Measurements from ENCODE around the gene WNT16. TPM values are rescaled to one million over a fixed set of nuclear protein-coding genes. Genes with fewer than 3 reads are reported as not detected.

The WNT16 gene
- total RNA-seq, 2 experiments from 2014 or later = not detected

DNA sequence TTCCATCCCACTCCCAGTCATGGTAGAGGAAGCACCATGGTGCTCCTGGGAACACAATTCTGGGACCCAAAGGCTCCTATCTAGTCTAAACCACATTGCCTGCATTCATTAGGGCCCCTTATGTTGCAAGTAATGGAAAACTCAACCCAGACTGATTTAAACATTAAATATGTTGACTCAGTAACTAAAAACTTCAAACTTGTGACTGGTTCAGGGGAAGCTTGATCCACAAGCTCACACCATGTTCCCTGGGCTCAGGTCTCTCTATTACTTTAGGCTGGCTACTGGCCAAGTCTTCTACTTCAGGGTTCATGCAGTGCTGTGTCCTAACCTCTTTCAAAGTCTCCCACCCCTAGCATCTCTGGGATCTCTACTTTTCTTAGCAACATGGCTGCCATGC lies 13.1 kb downstream of the WNT16 start:
- no peaks in the 10 kb centered on the region for H3K4me1 Mint-ChIP-seq
- CTCF ChIA-PET = interaction anchor here (0.7 kb wide), 2 partner anchors 35 to 535 kb away, joined by 4 to 5 read pairs; no protein-coding TSS in a partner anchor
- no peak overlapping the region for H3K4me3 Mint-ChIP-seq
- peaks cover under 1% of the 10 kb centered on the region for H3K27me3 Mint-ChIP-seq
- POLR2A ChIA-PET = no interaction called here
- DNase-seq = no peak
- H3K36me3 Mint-ChIP-seq (ENCODE audit: low read depth) = peaks cover 32% of the 10 kb centered on the region
- no peaks in the 10 kb centered on the region for H3K9me3 Mint-ChIP-seq
- H3K27ac Mint-ChIP-seq = no peak overlapping the region

DNA sequence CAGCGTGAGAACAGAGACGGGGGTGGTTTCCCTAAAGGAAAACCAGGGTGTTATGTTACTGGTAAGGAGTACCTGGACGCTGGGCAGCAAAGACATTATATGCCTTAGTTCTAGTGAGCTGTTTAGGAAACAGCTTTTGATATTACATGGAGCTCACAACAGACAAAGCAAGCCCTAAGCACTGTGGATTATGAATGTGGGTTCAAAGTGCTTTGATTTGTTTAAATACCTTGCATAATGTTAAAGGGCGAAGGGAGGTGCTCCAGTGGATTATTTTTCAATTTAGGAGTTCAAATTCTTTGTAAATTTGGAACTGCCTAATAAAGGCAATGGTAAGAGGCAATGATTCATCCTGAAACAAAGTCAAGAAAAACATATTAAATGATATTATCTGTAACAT lies 13.8 kb downstream of the WNT16 start:
- H3K27me3 Mint-ChIP-seq = no peaks in the 10 kb centered on the region
- no peaks in the 10 kb centered on the region for H3K9me3 Mint-ChIP-seq
- DNase-seq = no peak
- ChIA-PET CTCF (no interaction called here), POLR2A (no interaction called here)
- H3K36me3 Mint-ChIP-seq (ENCODE audit: low read depth) = peaks cover 38% of the 10 kb centered on the region
- no peaks in the 10 kb centered on the region for H3K4me1 Mint-ChIP-seq
- H3K4me3 Mint-ChIP-seq = no peak overlapping the region
- no peak overlapping the region for H3K27ac Mint-ChIP-seq

DNA sequence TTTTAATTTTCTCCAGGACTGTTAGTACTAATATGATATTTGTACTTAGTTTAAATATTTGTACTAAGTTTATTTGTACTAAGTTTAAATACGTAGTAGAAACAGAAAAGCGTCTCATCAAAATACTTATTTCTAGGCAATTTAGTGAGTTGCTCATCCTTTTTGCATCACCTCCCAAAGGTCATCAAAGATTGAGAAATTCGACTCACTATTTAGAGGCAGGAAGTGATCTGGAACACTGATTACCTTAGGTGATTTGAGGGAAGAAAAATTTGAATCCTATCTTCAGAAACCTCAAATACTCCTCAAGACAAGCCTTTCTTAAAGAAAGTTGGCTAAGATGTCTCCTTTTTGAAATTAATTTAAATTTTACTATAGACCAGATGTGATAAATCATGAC lies 14.5 kb downstream of the WNT16 start:
- no peaks in the 10 kb centered on the region for H3K9me3 Mint-ChIP-seq
- no peak for DNase-seq
- peaks cover 38% of the 10 kb centered on the region for H3K36me3 Mint-ChIP-seq (ENCODE audit: low read depth)
- H3K4me1 Mint-ChIP-seq = no peaks in the 10 kb centered on the region
- CTCF ChIA-PET = no interaction called here
- no peak overlapping the region for H3K4me3 Mint-ChIP-seq
- POLR2A ChIA-PET = no interaction called here
- H3K27ac Mint-ChIP-seq = no peak overlapping the region
- no peaks in the 10 kb centered on the region for H3K27me3 Mint-ChIP-seq

DNA sequence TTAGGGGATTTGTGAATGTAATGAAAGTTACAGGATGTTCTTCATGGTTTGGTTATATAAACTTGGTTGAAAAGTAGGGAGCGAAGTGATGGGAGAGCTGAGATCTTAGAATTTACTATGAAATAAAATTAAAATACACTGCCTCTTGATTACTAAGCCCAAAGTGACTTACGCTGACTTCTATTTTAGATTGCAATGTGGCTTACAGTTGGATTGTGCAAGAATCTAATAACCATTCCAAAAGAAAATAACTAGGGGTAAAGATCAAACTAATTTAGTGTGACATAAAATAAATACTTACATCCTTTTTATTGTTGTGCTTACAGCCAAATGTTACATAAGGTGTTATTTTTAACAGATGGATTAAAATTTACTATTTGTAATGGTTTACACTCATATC lies 15.3 kb downstream of the WNT16 start:
- H3K27me3 Mint-ChIP-seq = no peaks in the 10 kb centered on the region
- H3K4me1 Mint-ChIP-seq = no peaks in the 10 kb centered on the region
- DNase-seq = no peak
- H3K27ac Mint-ChIP-seq = no peak overlapping the region
- POLR2A ChIA-PET = no interaction called here
- H3K36me3 Mint-ChIP-seq (ENCODE audit: low read depth) = peaks cover 38% of the 10 kb centered on the region
- CTCF ChIA-PET = no interaction called here
- H3K4me3 Mint-ChIP-seq = no peak overlapping the region
- H3K9me3 Mint-ChIP-seq = no peaks in the 10 kb centered on the region

DNA sequence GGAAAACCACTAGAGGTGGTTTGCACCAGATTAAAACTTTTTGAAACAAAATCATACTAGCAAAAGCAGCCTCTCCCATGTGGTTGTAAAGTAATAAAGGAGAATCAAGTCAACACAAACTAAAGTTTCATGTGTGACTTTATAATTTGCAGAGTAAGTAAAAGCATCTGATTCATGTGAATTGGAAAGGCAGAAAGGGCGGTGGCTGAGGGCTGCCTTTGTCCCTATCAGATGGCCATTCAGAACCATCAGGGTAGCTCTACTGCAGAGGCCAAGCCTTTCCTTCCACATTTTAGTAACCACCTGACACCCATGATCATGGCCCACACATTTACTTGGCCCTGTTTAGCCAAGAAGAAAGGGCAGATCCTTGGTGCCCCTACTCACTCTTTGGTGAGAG lies 15.7 kb downstream of the WNT16 start:
- DNase-seq = no peak
- ChIA-PET CTCF (no interaction called here), POLR2A (no interaction called here)
- Mint-ChIP-seq H3K36me3 (ENCODE audit: low read depth) (peaks cover 38% of the 10 kb centered on the region), H3K4me3 (no peak overlapping the region), H3K9me3 (no peaks in the 10 kb centered on the region), H3K27me3 (no peaks in the 10 kb centered on the region), H3K4me1 (no peaks in the 10 kb centered on the region), H3K27ac (no peak overlapping the region)

DNA sequence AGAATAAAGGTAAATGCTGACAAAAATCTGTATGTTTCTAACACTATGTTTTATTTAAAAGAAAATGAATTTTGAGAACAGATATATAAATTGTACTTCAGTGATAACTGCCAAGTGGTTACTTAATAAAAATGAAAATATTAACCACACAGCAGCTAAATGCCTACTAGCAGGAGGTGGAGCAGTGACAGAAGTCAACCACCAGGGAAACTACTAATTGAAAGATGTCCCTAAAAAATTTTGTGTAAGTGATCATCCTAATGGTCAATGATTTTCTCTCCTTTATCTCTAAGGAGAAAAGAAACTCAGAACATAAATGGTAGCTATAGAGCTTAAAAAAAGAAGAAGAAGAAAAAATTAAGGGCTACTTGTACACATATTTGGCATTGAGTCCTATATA lies 22.9 kb downstream of the WNT16 start:
- Mint-ChIP-seq H3K4me3 (no peak overlapping the region), H3K27ac (no peak overlapping the region), H3K9me3 (no peaks in the 10 kb centered on the region), H3K27me3 (no peaks in the 10 kb centered on the region), H3K36me3 (ENCODE audit: low read depth) (peaks cover 31% of the 10 kb centered on the region), H3K4me1 (no peaks in the 10 kb centered on the region)
- ChIA-PET CTCF (interaction anchor here (0.9 to 2.3 kb wide), 6 partner anchors 13 to 195 kb away, joined by 3 to 5 read pairs (median 4); no protein-coding TSS in a partner anchor), POLR2A (no interaction called here)
- DNase-seq = no peak

DNA sequence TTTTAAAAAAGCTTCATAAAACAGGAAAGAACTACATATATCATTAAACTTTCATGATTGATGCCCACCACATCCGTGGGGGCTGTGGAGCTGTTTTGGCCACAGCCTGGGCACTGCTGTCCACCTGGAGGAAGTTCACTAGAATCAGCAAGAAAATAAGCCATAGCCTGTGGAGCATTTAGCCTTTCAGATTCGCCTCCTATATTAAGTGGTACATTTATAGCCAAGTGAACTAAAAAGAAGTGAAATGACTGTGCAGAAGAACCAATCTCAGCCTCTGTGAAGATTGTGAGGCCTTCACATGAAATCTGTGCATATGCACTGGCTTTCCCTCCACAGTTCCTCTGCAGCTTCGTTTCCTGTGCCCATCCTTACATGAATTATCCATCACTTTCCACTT lies 23.5 kb downstream of the WNT16 start:
- DNase-seq = no peak
- no peaks in the 10 kb centered on the region for H3K27me3 Mint-ChIP-seq
- no peak overlapping the region for H3K27ac Mint-ChIP-seq
- peaks cover 30% of the 10 kb centered on the region for H3K36me3 Mint-ChIP-seq (ENCODE audit: low read depth)
- ChIA-PET POLR2A (interaction anchor here (0.7 kb wide), 1 partner anchor 9 kb away, joined by 3 read pairs; no protein-coding TSS in a partner anchor), CTCF (interaction anchor here (0.9 to 2.3 kb wide), 6 partner anchors 14 to 642 kb away, joined by 3 to 5 read pairs (median 4); no protein-coding TSS in a partner anchor)
- no peaks in the 10 kb centered on the region for H3K4me1 Mint-ChIP-seq
- no peaks in the 10 kb centered on the region for H3K9me3 Mint-ChIP-seq
- H3K4me3 Mint-ChIP-seq = no peak overlapping the region

DNA sequence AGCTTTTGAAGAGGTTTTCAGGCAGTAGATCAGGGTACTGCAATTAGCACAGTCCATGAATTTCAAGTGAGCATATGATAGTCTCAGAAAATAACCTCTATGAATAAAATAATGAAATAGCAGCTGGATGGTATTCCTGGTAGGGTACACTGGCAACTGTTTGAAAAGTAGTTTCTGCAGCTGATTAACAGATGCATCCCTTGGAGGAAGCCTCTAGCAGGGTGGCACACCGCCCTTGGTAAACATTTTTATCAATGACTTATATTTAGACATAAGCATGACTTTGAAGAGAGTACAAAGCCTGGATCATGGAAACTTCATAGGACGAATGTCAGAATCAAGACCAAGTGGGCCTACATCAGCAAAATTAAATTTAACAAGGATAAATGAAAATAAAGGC lies 26.8 kb downstream of the WNT16 start:
- no peak for DNase-seq
- Mint-ChIP-seq H3K4me3 (no peak overlapping the region), H3K27ac (no peak overlapping the region), H3K27me3 (no peaks in the 10 kb centered on the region), H3K36me3 (ENCODE audit: low read depth) (peaks cover 34% of the 10 kb centered on the region), H3K4me1 (peaks cover 4% of the 10 kb centered on the region), H3K9me3 (no peaks in the 10 kb centered on the region)
- ChIA-PET POLR2A (interaction anchor here (1.1 kb wide), 1 partner anchor 31 kb away, joined by 3 read pairs; no protein-coding TSS in a partner anchor), CTCF (interaction anchor here (1.1 kb wide), 1 partner anchor 12 kb away, joined by 3 read pairs; no protein-coding TSS in a partner anchor)

DNA sequence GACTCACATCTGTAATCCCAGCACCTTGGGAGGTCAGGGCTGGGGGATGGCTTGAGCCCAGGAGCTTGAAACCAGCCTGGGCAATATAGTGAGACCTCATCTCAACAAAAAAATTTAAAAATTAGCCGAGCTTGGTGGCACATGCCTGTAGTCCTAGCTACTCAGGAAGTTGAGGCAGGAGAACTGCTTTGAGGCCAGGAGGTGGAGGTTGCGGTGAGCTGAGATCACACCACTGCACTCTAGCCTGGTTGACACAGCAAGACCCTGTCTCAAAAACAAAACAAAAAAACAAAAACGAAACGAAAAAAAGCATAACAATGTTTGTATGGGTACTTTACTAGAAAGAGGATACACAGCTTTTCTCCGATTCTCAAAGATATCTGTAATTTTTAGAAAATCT lies 31.8 kb downstream of the WNT16 start:
- CTCF ChIA-PET = no interaction called here
- Mint-ChIP-seq H3K27ac (no peak overlapping the region), H3K4me1 (peaks cover 6% of the 10 kb centered on the region), H3K4me3 (no peak overlapping the region), H3K9me3 (no peaks in the 10 kb centered on the region), H3K36me3 (ENCODE audit: low read depth) (peaks cover 44% of the 10 kb centered on the region), H3K27me3 (no peaks in the 10 kb centered on the region)
- peak; percentile 27 for DNase-seq
- POLR2A ChIA-PET = interaction anchor here (0.6 to 1.7 kb wide), 4 partner anchors 8 to 170 kb away, joined by 3 read pairs; no protein-coding TSS in a partner anchor

DNA sequence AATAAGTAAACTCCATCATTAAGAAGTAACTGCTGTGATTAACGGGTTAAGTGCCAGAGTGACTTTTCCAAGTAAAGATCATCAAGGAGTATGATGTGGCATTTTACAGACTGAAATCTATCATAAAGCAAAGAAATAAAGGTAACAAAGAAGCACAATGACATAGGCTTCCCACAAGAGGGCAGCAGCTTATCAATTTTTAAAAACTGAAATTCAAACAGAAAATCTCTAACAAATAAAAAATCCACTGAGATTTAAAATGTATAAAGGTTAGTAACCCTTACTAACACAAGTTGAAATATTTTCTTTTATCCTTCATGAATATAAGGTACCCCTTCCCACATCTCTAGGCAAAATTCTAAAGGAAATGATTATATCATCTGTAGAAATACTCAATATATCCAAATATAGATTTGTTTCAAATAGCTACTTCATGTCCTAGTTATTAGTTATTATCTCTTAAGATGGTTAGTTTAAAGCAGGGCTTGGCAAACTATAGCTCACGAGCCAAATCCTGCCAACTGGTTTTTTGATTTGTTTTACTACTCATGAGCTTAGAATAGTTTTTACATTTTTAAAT lies 38.1 kb downstream of the WNT16 start:
- Mint-ChIP-seq H3K27me3 (no peaks in the 10 kb centered on the region), H3K36me3 (ENCODE audit: low read depth) (peaks cover 59% of the 10 kb centered on the region), H3K9me3 (no peaks in the 10 kb centered on the region), H3K4me1 (peaks cover 50% of the 10 kb centered on the region), H3K27ac (no peak overlapping the region), H3K4me3 (no peak overlapping the region)
- DNase-seq = no peak
- POLR2A ChIA-PET = interaction anchor here (0.9 to 3.9 kb wide), 6 partner anchors 24 to 184 kb away, joined by 3 to 23 read pairs (median 6); partner anchors contain the start of gene FAM3C
- CTCF ChIA-PET = interaction anchor here (0.6 to 4.8 kb wide), 26 partner anchors 9 to 628 kb away, joined by 3 to 84 read pairs (median 4); partner anchors contain the start of gene FAM3C

DNA sequence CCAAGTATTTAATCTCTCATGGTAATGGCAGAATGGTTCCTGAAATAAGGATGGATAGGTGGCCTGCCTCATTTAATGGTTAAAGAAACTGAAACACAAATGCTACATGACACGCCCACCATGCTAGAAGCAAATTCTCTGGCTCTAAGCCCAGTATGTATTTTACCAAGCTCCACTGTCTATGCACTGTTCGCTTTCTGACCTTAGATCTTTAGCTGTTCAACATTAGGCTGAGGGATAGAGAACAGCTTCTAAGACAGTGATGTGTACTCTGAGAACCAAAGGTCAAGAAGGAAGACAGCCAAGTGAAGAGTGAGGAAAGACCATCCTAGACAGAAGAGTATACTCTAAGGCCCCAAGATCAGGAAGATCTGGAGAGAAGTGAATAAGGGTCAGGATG lies 40.7 kb downstream of the WNT16 start:
- peak overlapping the region; percentile 11 for H3K4me3 Mint-ChIP-seq
- ChIA-PET POLR2A (interaction anchor here (1.1 to 3.9 kb wide), 6 partner anchors 26 to 178 kb away, joined by 3 to 23 read pairs (median 6); partner anchors contain the start of gene FAM3C), CTCF (interaction anchor here (0.9 to 5.8 kb wide), 9 partner anchors 10 to 625 kb away, joined by 3 to 84 read pairs (median 6); partner anchors contain the start of gene FAM3C)
- H3K4me1 Mint-ChIP-seq = peaks cover 63% of the 10 kb centered on the region
- H3K36me3 Mint-ChIP-seq (ENCODE audit: low read depth) = peaks cover 58% of the 10 kb centered on the region
- DNase-seq = no peak
- H3K27me3 Mint-ChIP-seq = no peaks in the 10 kb centered on the region
- no peaks in the 10 kb centered on the region for H3K9me3 Mint-ChIP-seq
- H3K27ac Mint-ChIP-seq = peak overlapping the region; percentile 74

DNA sequence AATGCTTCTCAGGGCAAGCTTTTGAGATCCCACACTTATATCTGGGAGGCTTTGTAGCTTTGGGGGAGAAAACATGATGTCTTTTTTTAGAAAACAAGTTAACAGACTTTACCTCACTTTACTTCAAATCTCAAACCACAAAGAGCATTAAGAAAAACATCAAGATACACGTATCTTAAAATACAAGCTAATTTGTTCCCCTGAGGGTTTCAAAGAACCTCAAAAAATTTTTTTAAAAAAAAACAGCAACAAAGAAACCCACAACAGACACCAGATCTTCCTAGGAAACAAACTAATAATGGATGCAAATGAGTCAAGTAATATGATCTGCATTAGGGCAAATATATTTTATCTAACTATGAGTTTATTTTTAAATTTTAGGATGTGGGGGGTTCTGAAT lies 42.6 kb downstream of the WNT16 start:
- CTCF ChIA-PET = interaction anchor here (1.1 to 5.8 kb wide), 3 partner anchors 18 to 159 kb away, joined by 3 to 76 read pairs (median 5); partner anchors contain the start of gene FAM3C
- peak overlapping the region; percentile 70 for H3K27ac Mint-ChIP-seq
- POLR2A ChIA-PET = interaction anchor here (2.8 kb wide), 1 partner anchor 24 kb away, joined by 22 read pairs; the partner anchor contains the start of gene FAM3C
- no peaks in the 10 kb centered on the region for H3K9me3 Mint-ChIP-seq
- peaks cover 64% of the 10 kb centered on the region for H3K4me1 Mint-ChIP-seq
- H3K36me3 Mint-ChIP-seq (ENCODE audit: low read depth) = peaks cover 72% of the 10 kb centered on the region
- no peaks in the 10 kb centered on the region for H3K27me3 Mint-ChIP-seq
- DNase-seq = no peak
- no peak overlapping the region for H3K4me3 Mint-ChIP-seq

DNA sequence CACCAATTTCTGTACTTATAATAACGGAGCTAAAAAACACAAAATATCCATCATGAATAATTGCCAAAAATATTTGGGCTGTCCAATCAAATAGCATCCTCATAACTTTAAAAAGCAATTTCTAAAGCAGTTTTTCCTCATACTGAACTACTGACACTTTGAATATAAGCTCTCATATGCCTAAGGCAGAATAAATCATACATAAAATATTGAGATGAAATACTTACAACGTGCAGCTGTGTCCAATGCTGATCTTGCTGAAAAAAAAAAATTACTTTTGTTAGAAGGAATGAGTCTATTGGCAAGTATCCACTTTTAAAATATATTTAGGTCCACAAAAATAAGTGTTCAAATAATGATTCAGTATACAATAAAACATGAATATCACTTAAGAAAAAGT lies 43.1 kb downstream of the WNT16 start:
- CTCF ChIA-PET = interaction anchor here (1.1 to 5.8 kb wide), 3 partner anchors 17 to 158 kb away, joined by 3 to 76 read pairs (median 5); partner anchors contain the start of gene FAM3C
- H3K9me3 Mint-ChIP-seq = no peaks in the 10 kb centered on the region
- DNase-seq = no peak
- POLR2A ChIA-PET = interaction anchor here (2.8 kb wide), 1 partner anchor 24 kb away, joined by 22 read pairs; the partner anchor contains the start of gene FAM3C
- no peaks in the 10 kb centered on the region for H3K27me3 Mint-ChIP-seq
- peaks cover 69% of the 10 kb centered on the region for H3K36me3 Mint-ChIP-seq (ENCODE audit: low read depth)
- H3K4me1 Mint-ChIP-seq = peaks cover 59% of the 10 kb centered on the region
- no peak overlapping the region for H3K4me3 Mint-ChIP-seq
- H3K27ac Mint-ChIP-seq = peak overlapping the region; percentile 70

All from activated CD4-positive, alpha-beta memory T cell treated with anti-CD3 and anti-CD28 coated beads, Interleukin-2, amount 10 ng/mL, durations not matched to agents 7 days and 5 days (primary cell).